Neural crest cell (in vitro differentiated cells): ENCODE data around the gene DNAH7. TPM values are rescaled to one million over a fixed set of nuclear protein-coding genes. Genes with fewer than 3 reads are reported as not detected.

Source experiments
- DNase-seq: peaks from one replicate; pipeline ENCODE4 v3.0.0; 2021; ENCODE audit warnings: low read depth, mixed read lengths, low spot score
- H3K27ac Mint-ChIP-seq: one replicate; pipeline ENCODE4 v1.8.0; 2021; ENCODE audit warnings: mild to moderate bottlenecking, mixed read lengths; ENCODE audit not compliant: unreplicated experiment
- H3K27me3 Mint-ChIP-seq: 2 replicates; pipeline ENCODE4 v1.8.0; 2021; ENCODE audit warnings: low read depth, mild to moderate bottlenecking, mixed read lengths
- H3K36me3 Mint-ChIP-seq: 2 replicates; pipeline ENCODE4 v1.8.0; 2021; ENCODE audit warnings: low read depth, mild to moderate bottlenecking, mixed read lengths
- H3K4me1 Mint-ChIP-seq: 2 replicates; pipeline ENCODE4 v1.8.0; 2021; ENCODE audit warnings: mixed read lengths
- H3K4me3 Mint-ChIP-seq: one replicate; pipeline ENCODE4 v1.8.0; 2021; ENCODE audit warnings: mild to moderate bottlenecking, mixed read lengths
- H3K9me3 Mint-ChIP-seq: 2 replicates; pipeline ENCODE4 v1.8.0; 2021; ENCODE audit warnings: mixed read lengths
- total RNA-seq: library from RNA; stranded (reverse); gene quantifications from 2 replicates; pipeline ENCODE4 v1.2.1, GENCODE V29; 2021
- TF ChIP-seq, protein P1 (sequence below): fragments of 200-600 bp; sonication (generic); conservative IDR thresholded peaks from 2 replicates; pipeline ENCODE4 v1.5.0; 2021; ENCODE audit warnings: antibody characterized with exemption, mild to moderate bottlenecking

The DNAH7 gene
- total RNA-seq, 1 donor from 2014 or later, result 1.5 TPM

DNA sequence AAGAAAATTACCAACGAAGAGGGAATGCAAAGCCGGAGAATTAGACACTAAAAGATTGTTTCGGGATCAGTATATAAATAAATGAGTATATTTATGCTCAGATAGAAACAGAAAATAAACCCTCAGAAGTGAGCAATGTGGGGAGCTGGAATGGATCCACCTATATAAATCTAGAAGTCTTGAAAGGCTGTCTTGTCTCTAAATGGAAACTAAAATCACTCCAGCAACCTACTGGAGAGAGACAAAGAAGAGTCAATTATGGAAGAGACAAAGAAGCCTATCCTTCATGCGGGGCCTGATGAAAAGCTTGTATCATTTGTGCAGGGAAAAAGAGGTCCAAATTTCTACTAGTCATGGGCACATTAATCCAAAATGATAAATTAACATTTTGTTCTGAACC, 158.1 kb downstream of the DNAH7 start:
- no peak overlapping the region for H3K27ac Mint-ChIP-seq
- DNase-seq, result no peak
- no peak overlapping the region for H3K4me3 Mint-ChIP-seq
- H3K9me3 Mint-ChIP-seq, result no peaks in the 10 kb centered on the region
- H3K4me1 Mint-ChIP-seq, result no peaks in the 10 kb centered on the region
- H3K27me3 Mint-ChIP-seq, result no peaks in the 10 kb centered on the region
- no peaks in the 10 kb centered on the region for H3K36me3 Mint-ChIP-seq
- TF ChIP-seq, protein P1, sequence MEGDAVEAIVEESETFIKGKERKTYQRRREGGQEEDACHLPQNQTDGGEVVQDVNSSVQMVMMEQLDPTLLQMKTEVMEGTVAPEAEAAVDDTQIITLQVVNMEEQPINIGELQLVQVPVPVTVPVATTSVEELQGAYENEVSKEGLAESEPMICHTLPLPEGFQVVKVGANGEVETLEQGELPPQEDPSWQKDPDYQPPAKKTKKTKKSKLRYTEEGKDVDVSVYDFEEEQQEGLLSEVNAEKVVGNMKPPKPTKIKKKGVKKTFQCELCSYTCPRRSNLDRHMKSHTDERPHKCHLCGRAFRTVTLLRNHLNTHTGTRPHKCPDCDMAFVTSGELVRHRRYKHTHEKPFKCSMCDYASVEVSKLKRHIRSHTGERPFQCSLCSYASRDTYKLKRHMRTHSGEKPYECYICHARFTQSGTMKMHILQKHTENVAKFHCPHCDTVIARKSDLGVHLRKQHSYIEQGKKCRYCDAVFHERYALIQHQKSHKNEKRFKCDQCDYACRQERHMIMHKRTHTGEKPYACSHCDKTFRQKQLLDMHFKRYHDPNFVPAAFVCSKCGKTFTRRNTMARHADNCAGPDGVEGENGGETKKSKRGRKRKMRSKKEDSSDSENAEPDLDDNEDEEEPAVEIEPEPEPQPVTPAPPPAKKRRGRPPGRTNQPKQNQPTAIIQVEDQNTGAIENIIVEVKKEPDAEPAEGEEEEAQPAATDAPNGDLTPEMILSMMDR, result no peak

- Mint-ChIP-seq H3K4me3 (no peak overlapping the region), H3K27me3 (no peaks in the 10 kb centered on the region), H3K36me3 (no peaks in the 10 kb centered on the region), H3K27ac (no peak overlapping the region), H3K9me3 (no peaks in the 10 kb centered on the region), H3K4me1 (no peaks in the 10 kb centered on the region)
- TF ChIP-seq, protein P1, result no peak
- no peak for DNase-seq
These were observed 158.7 kb downstream of the DNAH7 start for GRCh38 chr2:195909926-195910325.

GRCh38 chr2:195907474-195907873, 161.2 kb downstream of the DNAH7 start:
- H3K4me3 Mint-ChIP-seq, result no peak overlapping the region
- H3K9me3 Mint-ChIP-seq, result no peaks in the 10 kb centered on the region
- H3K27me3 Mint-ChIP-seq, result no peaks in the 10 kb centered on the region
- no peaks in the 10 kb centered on the region for H3K4me1 Mint-ChIP-seq
- no peak for DNase-seq
- no peak overlapping the region for H3K27ac Mint-ChIP-seq
- no peaks in the 10 kb centered on the region for H3K36me3 Mint-ChIP-seq
- TF ChIP-seq, protein P1, result no peak

DNA sequence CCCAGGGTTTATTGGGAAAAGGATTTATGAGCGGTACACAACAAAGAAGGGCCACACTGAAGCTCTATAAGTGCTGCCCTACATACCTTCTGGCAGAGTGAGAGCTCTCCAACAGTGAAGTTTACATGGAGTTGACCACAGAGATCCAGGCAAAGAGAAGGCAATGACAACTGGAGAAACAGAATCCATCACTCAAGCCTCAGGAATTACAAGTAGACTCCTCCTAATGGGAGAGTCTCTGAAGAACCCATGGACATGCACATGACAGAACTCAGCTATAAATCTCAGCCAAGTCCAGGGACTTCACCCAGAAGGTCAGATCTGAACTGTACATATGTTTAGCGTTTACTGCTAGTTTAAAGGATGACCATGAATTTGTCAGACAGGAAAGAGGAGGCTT, 164.7 kb downstream of the DNAH7 start:
- H3K36me3 Mint-ChIP-seq, result no peaks in the 10 kb centered on the region
- no peak overlapping the region for H3K4me3 Mint-ChIP-seq
- TF ChIP-seq, protein P1, result no peak
- no peak overlapping the region for H3K27ac Mint-ChIP-seq
- H3K9me3 Mint-ChIP-seq, result no peaks in the 10 kb centered on the region
- DNase-seq, result no peak
- H3K27me3 Mint-ChIP-seq, result no peaks in the 10 kb centered on the region
- no peaks in the 10 kb centered on the region for H3K4me1 Mint-ChIP-seq

GRCh38 chr2:195902857-195903256, 165.8 kb downstream of the DNAH7 start:
- DNase-seq, result no peak
- Mint-ChIP-seq H3K9me3 (no peaks in the 10 kb centered on the region), H3K4me1 (no peaks in the 10 kb centered on the region), H3K4me3 (no peak overlapping the region), H3K27me3 (no peaks in the 10 kb centered on the region), H3K27ac (no peak overlapping the region), H3K36me3 (no peaks in the 10 kb centered on the region)
- TF ChIP-seq, protein P1, result no peak

- no peaks in the 10 kb centered on the region for H3K27me3 Mint-ChIP-seq
- DNase-seq, result no peak
- H3K4me1 Mint-ChIP-seq, result no peaks in the 10 kb centered on the region
- TF ChIP-seq, protein P1, result no peak
- no peaks in the 10 kb centered on the region for H3K9me3 Mint-ChIP-seq
- H3K4me3 Mint-ChIP-seq, result no peak overlapping the region
- no peak overlapping the region for H3K27ac Mint-ChIP-seq
- H3K36me3 Mint-ChIP-seq, result no peaks in the 10 kb centered on the region
These were observed 169.4 kb downstream of the DNAH7 start for GRCh38 chr2:195899226-195899625.
